ENCODE data around the gene SDCCAG8.

The SDCCAG8 gene

GRCh38 chr1:243272401-243272800 lies 16.6 kb downstream of the SDCCAG8 start:
- DNase-seq (ENCODE audit: extremely low read depth, low read depth), result no peak
- TF ChIP-seq CTCF (IDR thresholded peaks at IDR 0.05; ENCODE audit: low read depth, low read length), result no peak

GRCh38 chr1:243273506-243273905 lies 17.7 kb downstream of the SDCCAG8 start:
- TF ChIP-seq CTCF (IDR thresholded peaks at IDR 0.05; ENCODE audit: low read depth, low read length), result no peak
- no peak for DNase-seq (ENCODE audit: extremely low read depth, low read depth)

- no peak for TF ChIP-seq CTCF (IDR thresholded peaks at IDR 0.05; ENCODE audit: low read depth, low read length)
- DNase-seq (ENCODE audit: extremely low read depth, low read depth), result no peak
These were observed 18.1 kb downstream of the SDCCAG8 start for GRCh38 chr1:243273945-243274344.

- no peak for TF ChIP-seq CTCF (IDR thresholded peaks at IDR 0.05; ENCODE audit: low read depth, low read length)
- no peak for DNase-seq (ENCODE audit: extremely low read depth, low read depth)
These were observed 19.5 kb downstream of the SDCCAG8 start for GRCh38 chr1:243275316-243275715.

- no peak for TF ChIP-seq CTCF (IDR thresholded peaks at IDR 0.05; ENCODE audit: low read depth, low read length)
- DNase-seq (ENCODE audit: extremely low read depth, low read depth), result no peak
These were observed 24.8 kb downstream of the SDCCAG8 start for GRCh38 chr1:243280571-243281129.

- no peak for TF ChIP-seq CTCF (IDR thresholded peaks at IDR 0.05; ENCODE audit: low read depth, low read length)
- no peak for DNase-seq (ENCODE audit: extremely low read depth, low read depth)
These were observed 25.8 kb downstream of the SDCCAG8 start for GRCh38 chr1:243281672-243282071.

- no peak for DNase-seq (ENCODE audit: extremely low read depth, low read depth)
- no peak for TF ChIP-seq CTCF (IDR thresholded peaks at IDR 0.05; ENCODE audit: low read depth, low read length)
These were observed 30.7 kb downstream of the SDCCAG8 start for GRCh38 chr1:243286409-243287122.
